Pulmonary artery endothelial cell (primary cell): ENCODE data around the gene PSMD2. TPM values are rescaled to one million over a fixed set of nuclear protein-coding genes. Genes with fewer than 3 reads are reported as not detected.
"Not testable (repeated sequence)": the region's sequence is repeated elsewhere in the genome, so short reads cannot be mapped to it uniquely, and the experiment has no call there.

Source experiments
- DNase-seq: peaks from one replicate; pipeline ENCODE4 v3.0.0-alpha.2; 2011; ENCODE audit warnings: low read depth, low spot score
- total RNA-seq: library from RNA; depleted of rRNA; stranded (reverse); fragments of >200 nt; gene quantifications from 2 replicates; pipeline ENCODE4 v1.2.3, GENCODE V29; 2014

PSMD2 gene
- 780 and 805 TPM in 2 replicates for total RNA-seq

- DNase-seq, result peak; percentile 81
Measured at GRCh38 chr3:184298759-184299487, at the start of gene PSMD2. TSS of gene PSMD2 (plus strand) at chr3:184299241. CDS start at chr3:184299267, 26 bp downstream.

GRCh38 chr3:184249412-184250166 is 49.5 kb upstream of the PSMD2 start, which contains the start of gene EEF1AKMT4:
TSS of gene EEF1AKMT4 (plus strand) at chr3:184249672. CDS start at chr3:184249695, 23 bp downstream.
- DNase-seq, result peak; percentile 95

DNA sequence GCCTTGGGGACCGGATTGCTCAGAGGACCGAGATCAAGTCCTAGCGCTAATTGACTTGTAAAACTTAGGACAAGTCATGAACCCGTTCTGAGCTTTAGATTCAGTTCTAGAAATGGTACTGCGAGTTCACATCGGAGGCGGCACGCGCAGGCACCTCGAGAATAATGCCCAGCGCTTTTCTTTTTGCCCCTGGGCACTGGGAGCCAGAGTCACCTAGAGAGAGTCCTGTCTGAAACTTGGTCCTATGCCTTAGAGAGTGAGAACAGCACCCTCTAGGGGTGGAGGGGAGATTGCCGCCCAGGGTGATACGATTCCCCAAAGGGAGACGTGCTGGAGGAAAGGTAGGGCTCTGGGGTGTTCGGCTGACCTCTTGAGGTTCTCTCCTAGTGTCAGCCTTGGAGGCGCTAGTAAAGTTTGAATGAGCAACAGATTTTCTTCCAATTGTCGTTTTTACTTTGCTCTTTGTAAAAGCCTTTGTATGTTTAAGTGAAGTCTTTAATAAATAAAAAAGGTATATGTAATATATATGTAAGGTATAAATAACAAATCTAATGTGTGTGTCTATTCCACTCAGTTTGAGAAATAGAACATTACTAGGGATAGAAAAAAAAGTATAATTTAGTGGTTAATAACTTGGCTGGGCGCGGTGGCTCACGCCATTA is 48.7 kb upstream of the PSMD2 start:
- DNase-seq, result peak; percentile 64

DNA sequence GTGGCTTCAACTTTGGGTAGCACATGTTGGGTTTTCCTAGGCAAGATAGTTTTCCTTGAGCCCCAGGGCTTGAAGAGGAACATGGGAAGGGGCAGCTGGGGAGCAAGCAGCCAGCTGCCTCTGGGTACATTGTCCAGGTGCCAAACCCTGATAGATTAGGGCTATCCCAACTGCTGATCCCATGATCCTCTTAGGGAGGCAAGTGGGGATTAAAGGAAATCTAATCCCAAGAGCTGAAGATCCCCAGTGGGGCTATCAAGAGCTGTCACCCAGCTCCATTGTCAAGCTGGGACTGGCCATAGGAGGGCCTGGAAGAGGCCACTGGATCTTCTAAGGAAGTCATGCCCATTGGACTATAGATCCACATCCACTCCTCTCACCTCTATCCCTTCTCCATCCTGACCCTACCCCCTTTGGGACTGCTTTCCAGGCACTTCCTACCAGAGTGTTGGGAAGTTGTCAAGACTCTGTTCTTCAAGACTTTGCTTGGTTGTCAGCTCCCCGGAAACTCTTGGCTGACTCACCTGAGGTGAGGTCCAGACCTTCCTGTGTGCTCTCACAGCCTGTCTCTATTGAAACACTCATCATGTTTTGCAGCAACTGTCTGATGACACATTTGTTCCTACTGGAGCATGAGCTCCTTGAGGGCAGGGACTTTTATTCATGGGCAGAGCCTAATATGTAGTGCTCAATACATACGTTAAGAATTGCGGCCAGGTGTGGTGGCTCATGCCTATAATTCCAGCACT is 43.6 kb upstream of the PSMD2 start:
- no peak for DNase-seq

DNA sequence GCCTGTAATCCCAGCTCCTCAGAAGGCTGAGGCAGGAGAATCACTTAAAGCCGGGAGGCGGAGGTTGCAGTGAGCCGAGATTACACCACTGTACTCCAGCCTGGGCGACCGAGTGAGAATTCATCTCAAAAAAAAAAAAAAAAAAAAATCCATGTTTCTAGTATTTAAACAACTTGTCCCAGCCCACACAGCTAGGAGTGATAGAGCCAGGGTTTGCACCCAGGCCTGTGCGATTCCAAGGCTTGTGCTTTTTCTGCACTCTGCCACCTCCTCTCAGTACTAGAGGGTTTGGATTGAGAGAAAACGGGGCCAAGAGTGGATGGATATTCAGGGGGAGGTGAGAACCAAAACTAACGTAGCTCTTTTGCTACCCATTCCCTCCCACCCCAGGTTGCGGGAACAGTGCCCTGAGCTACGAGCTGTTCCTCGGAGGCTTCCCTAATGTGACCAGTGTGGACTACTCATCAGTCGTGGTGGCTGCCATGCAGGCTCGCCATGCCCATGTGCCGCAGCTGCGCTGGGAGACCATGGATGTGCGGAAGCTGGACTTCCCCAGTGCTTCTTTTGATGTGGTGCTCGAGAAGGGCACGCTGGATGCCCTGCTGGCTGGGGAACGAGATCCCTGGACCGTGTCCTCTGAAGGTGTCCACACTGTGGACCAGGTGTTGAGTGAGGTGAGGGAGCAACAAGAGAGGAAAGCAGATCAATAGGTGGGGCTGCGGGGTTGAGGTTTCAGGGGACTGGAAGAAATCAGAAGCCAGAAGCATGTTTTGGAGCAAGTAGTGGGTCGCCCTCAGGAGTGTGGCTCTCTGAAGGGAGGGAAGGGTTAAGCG is 41.7 kb upstream of the PSMD2 start:
- no peak for DNase-seq

DNA sequence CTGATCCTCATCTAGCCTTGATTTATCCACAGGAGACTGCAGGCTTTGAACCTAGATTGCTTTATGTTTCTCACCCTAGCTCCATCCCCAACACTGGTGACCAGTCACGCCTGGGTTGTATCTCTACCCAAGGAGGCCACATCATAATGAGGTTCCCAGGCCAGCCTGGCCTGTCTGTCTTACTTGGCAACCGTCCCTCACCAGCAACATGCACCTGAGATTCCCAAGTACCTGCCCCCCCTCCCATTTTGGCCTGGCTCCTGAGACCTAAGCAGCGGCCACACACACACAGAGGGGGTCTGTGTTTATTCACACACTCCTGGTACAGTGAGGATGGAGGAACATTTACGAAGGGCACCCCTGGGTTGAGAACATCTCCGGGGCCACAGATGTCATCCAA is 40.1 kb upstream of the PSMD2 start:
- no peak for DNase-seq

GRCh38 chr3:184259396-184259877 is 39.6 kb upstream of the PSMD2 start:
- no peak for DNase-seq

DNA sequence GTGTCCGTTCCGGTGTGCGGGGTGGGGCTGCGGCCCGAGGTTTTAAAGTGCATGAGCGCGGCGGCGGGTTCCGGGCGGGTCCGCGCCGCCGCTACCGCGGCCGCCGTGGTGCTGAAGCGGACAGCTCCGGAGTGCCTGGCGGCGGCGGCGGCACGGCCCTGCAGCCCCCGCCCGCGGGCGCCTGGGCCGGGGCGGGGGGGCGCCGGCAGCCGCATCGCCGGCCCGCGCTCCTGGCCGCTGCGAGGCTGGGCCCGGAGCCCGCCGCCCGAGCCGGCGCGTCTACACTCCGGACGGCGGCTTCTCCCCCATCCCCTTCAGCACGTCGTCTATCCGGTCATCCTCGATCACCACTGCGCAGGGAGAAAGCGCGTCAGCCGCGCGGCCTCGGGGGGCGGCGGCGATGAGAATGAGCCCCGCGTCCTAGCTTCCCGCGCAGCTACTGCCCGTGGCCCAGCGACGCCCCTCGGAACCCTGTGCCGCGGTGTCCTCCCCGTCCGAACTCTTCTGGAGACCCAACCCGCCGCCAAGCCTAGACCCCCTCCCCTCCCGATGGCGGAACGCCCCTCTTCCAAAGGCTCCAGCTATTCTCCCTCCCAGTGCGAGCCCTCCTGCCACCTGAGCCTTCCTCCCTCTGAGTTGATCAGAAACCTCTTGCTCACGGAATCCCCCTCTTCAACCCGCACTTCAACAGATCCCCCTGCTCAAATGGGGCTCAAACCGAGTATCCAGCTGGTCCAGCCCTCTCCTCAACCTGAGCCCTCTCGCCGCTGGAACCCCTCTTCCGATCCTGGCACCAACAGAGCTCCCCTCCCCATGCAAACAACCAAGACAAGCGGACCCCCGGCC is 38.9 kb upstream of the PSMD2 start:
- no peak for DNase-seq

DNA sequence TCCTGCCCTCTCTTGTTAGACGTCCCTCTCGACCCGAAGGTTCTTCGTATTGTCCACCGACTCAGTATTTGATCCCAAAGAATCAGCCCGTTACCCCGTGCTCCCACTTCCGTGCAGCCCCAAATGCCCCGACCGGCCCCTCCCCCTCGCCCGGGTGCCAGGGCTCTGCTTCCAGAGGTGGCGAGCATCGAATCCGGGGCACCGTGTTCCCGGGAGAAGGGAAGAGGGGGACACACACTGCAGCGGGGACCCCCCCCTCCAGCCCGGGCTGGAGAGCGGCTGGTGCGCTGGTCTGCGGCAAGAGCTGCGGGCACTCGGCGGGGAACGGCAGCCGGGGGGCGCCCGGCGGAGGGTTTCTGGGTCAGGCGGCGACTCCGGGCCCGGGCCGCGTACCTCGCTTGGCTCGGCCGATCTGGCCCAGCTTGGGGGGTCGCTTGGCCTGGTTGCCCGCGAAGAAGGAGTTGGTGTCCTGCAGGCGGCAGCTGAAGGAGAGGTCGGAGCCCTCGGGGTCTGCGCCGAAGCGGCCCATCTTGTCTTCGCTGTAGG is 38.2 kb upstream of the PSMD2 start:
- DNase-seq, result no peak

DNA sequence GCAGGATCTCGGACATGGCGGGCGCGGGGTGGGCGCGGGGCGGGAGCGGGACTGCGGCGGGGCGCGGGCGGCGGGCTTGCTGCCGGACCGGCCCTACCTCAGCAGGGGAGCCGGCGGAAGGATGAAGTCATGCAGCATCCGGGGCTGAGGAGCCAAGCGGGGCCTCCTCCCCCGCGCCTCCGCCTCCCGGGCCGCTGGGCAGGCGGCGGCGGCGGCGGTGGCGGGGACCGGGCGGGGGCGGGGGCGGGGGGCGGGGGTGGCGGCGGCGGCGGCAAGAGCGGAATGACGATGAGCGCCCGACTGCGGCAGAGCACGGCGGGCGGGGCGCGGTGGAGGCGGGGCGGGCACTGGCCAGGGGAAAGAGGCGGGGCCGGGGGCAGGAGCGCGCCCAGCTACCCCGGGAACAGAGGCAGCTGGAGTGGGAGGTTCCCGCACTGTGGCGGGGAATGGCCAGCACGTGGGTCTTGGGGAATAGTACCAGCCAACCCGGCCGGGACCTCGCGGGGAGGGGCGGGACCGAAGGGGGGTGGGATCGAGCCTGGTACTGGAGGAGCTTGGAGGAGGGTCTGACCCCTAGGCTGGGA is 37.7 kb upstream of the PSMD2 start, which contains the start of gene CAMK2N2:
TSS of gene CAMK2N2 (minus strand) at position 284 of the 584 bp plus-strand sequence. CDS start at position 16, 268 bp downstream.
- DNase-seq, result no peak

- no peak for DNase-seq
Measured at GRCh38 chr3:184261854-184262763, 36.9 kb upstream of the PSMD2 start.

- no peak for DNase-seq
Measured at GRCh38 chr3:184262764-184263179, 36.3 kb upstream of the PSMD2 start.

DNA sequence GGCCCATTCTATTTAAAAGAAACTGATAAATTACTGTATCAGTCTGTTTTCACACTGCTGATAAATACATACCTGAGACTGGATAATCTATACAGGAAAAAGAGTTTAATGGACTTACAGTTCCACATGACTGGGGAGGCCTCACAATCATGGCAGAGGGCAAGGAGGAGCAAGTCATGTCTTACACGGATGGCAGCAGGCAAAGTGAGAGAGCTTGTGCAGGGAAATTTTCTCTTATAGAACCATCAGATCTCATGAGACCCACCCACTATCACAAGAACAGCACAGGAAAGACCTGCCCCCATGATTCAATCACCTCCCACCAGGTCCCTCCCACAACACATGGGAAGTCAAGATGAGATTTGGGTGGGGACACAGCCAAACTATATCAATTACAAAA is 31.8 kb upstream of the PSMD2 start:
- DNase-seq, result not testable (repeated sequence)

- DNase-seq, result no peak
Measured at GRCh38 chr3:184272269-184272668, 26.8 kb upstream of the PSMD2 start.

- no peak for DNase-seq
Measured at GRCh38 chr3:184275381-184275701, 23.7 kb upstream of the PSMD2 start.

GRCh38 chr3:184275961-184276910 is 22.8 kb upstream of the PSMD2 start, which contains the start of gene ECE2:
TSS of gene ECE2 (plus strand) at chr3:184276022. CDS start at chr3:184276154, 132 bp downstream.
- DNase-seq, result no peak
